ENCODE results near the gene ZNF451.

ZNF451 gene

GRCh38 chr6:57109880-57110279 is 19.9 kb downstream of the ZNF451 start:
- Histone ChIP-seq H3K9me2 (replicated peaks; ENCODE audit: insufficient read depth, low read length) (no peaks in the 10 kb centered on the region), H3K79me2 (ENCODE audit: insufficient read depth, low read length) (peaks cover 90% of the 10 kb centered on the region), H3K4me3 (ENCODE audit: insufficient read depth, low read length, poor library complexity, severe bottlenecking) (no peak overlapping the region), H3K36me3 (ENCODE audit: low read length) (peaks cover 29% of the 10 kb centered on the region; the same call in 1 of the 2 replicates), H4K20me1 (ENCODE audit: low read depth, low read length) (peaks cover 51% of the 10 kb centered on the region), H3F3A (ENCODE audit: insufficient read depth) (peaks cover 17% of the 10 kb centered on the region; the same call in 1 of the 2 replicates), H3K27me3 (ENCODE audit: low read length) (no peaks in the 10 kb centered on the region), H2AFZ (ENCODE audit: low read depth, low read length, severe bottlenecking) (no peak overlapping the region), H3K27ac (ENCODE audit: low read depth, low read length) (no peak overlapping the region), H3K4me2 (ENCODE audit: low read depth, low read length, poor library complexity, severe bottlenecking) (no peak overlapping the region), H3K9ac (ENCODE audit: low read length) (no peak overlapping the region), H3K9me3 (ENCODE audit: insufficient read depth, low read length) (no peaks in the 10 kb centered on the region)
- no peak for TF ChIP-seq EZH2phosphoT487 (conservative IDR thresholded peaks at IDR 0.05; ENCODE audit: low read length)
- no peak for TF ChIP-seq CTCF (IDR thresholded peaks at IDR 0.05; ENCODE audit: insufficient read depth, low read length, poor library complexity, severe bottlenecking)

- Histone ChIP-seq H3K9me2 (replicated peaks; ENCODE audit: insufficient read depth, low read length) (no peaks in the 10 kb centered on the region), H3K9me3 (ENCODE audit: insufficient read depth, low read length) (no peaks in the 10 kb centered on the region), H3K4me2 (ENCODE audit: low read depth, low read length, poor library complexity, severe bottlenecking) (no peak overlapping the region), H3K27me3 (ENCODE audit: low read length) (no peaks in the 10 kb centered on the region), H3K79me2 (ENCODE audit: insufficient read depth, low read length) (peaks cover 91% of the 10 kb centered on the region), H3K4me3 (ENCODE audit: insufficient read depth, low read length, poor library complexity, severe bottlenecking) (no peak overlapping the region), H3K36me3 (ENCODE audit: low read length) (peaks cover 9% of the 10 kb centered on the region; the same call in 1 of the 2 replicates), H2AFZ (ENCODE audit: low read depth, low read length, severe bottlenecking) (no peak overlapping the region), H3K27ac (ENCODE audit: low read depth, low read length) (no peak overlapping the region), H3F3A (ENCODE audit: insufficient read depth) (peaks cover 16% of the 10 kb centered on the region; the same call in 1 of the 2 replicates), H3K9ac (ENCODE audit: low read length) (no peak overlapping the region), H4K20me1 (ENCODE audit: low read depth, low read length) (peaks cover 33% of the 10 kb centered on the region)
- TF ChIP-seq EZH2phosphoT487 (conservative IDR thresholded peaks at IDR 0.05; ENCODE audit: low read length) = no peak
- no peak for TF ChIP-seq CTCF (IDR thresholded peaks at IDR 0.05; ENCODE audit: insufficient read depth, low read length, poor library complexity, severe bottlenecking)
These were observed 23.1 kb downstream of the ZNF451 start for GRCh38 chr6:57113105-57113504.

GRCh38 chr6:57116776-57117175 is 26.8 kb downstream of the ZNF451 start:
- Histone ChIP-seq H3K27me3 (ENCODE audit: low read length) (no peaks in the 10 kb centered on the region), H3K9me2 (replicated peaks; ENCODE audit: insufficient read depth, low read length) (no peaks in the 10 kb centered on the region), H3K27ac (ENCODE audit: low read depth, low read length) (no peak overlapping the region), H3K36me3 (ENCODE audit: low read length) (peaks cover 11% of the 10 kb centered on the region; the same call in 1 of the 2 replicates), H2AFZ (ENCODE audit: low read depth, low read length, severe bottlenecking) (no peak overlapping the region), H3K4me3 (ENCODE audit: insufficient read depth, low read length, poor library complexity, severe bottlenecking) (no peak overlapping the region), H3K9me3 (ENCODE audit: insufficient read depth, low read length) (no peaks in the 10 kb centered on the region), H4K20me1 (ENCODE audit: low read depth, low read length) (peaks cover 16% of the 10 kb centered on the region), H3K9ac (ENCODE audit: low read length) (no peak overlapping the region), H3K79me2 (ENCODE audit: insufficient read depth, low read length) (peaks cover 90% of the 10 kb centered on the region), H3F3A (ENCODE audit: insufficient read depth) (peaks cover 4% of the 10 kb centered on the region; the same call in 1 of the 2 replicates), H3K4me2 (ENCODE audit: low read depth, low read length, poor library complexity, severe bottlenecking) (no peak overlapping the region)
- TF ChIP-seq CTCF (IDR thresholded peaks at IDR 0.05; ENCODE audit: insufficient read depth, low read length, poor library complexity, severe bottlenecking) (no peak), EZH2phosphoT487 (conservative IDR thresholded peaks at IDR 0.05; ENCODE audit: low read length) (no peak)

Measured in SU-DHL-6 (cell line).